GM12872 (cell line): ENCODE data around the gene OR5H1.
A peak's percentile ranks its signal among the peaks of the same experiment; 100 is the strongest.

Experiments
- CTCF ChIP-seq: IDR thresholded peaks from 3 replicates; pipeline ENCODE4 v1.5.1; 2011; ENCODE audit warnings: low read depth, mild to moderate bottlenecking, low read length, moderate library complexity; ENCODE audit not compliant: insufficient read depth

OR5H1 gene

GRCh38 chr3:98114264-98114663 is 16.3 kb upstream of the OR5H1 start:
- 0 out of 3 replicates have a peak, but pooled peaks have one; percentile 1 for TF ChIP-seq CTCF

GRCh38 chr3:98115717-98116116 is 14.8 kb upstream of the OR5H1 start:
- TF ChIP-seq CTCF: no peak

GRCh38 chr3:98136631-98137030 is 6.1 kb downstream of the OR5H1 start:
- no peak for TF ChIP-seq CTCF

- no peak for TF ChIP-seq CTCF
Observed at GRCh38 chr3:98140531-98140930, 10.0 kb downstream of the OR5H1 start.

GRCh38 chr3:98147179-98147578 is 16.7 kb downstream of the OR5H1 start, which contains the start of gene OR5H14:
OR5H14 (plus strand) TSS chr3:98147479; CDS start chr3:98149386, 1,907 bp downstream.
- TF ChIP-seq CTCF: no peak

GRCh38 chr3:98148751-98149150 is 18.2 kb downstream of the OR5H1 start:
- no peak for TF ChIP-seq CTCF

GRCh38 chr3:98151241-98151640 is 20.7 kb downstream of the OR5H1 start:
- no peak for TF ChIP-seq CTCF

- no peak for TF ChIP-seq CTCF
Observed at GRCh38 chr3:98166396-98166795, 35.9 kb downstream of the OR5H1 start, which contains the start of gene OR5H15. OR5H15 (plus strand) TSS chr3:98166696; CDS start chr3:98168700, 2,004 bp downstream.
